EL (cell line): ENCODE data around the gene IL1RL1.

ENCODE experiments used
- DNase-seq: peaks from one replicate; pipeline ENCODE4 v3.0.0-alpha.2; 2016

Gene IL1RL1

GRCh38 chr2:102310964-102311640, at the start of gene IL1RL1:
TSS of gene IL1RL1 (plus strand) at chr2:102311563. CDS start at chr2:102338265, 26,702 bp downstream.
- DNase-seq: no peak

- no peak for DNase-seq
Observed at GRCh38 chr2:102262216-102263129, 48.9 kb upstream of the IL1RL1 start.

GRCh38 chr2:102264952-102265351, 46.4 kb upstream of the IL1RL1 start:
- no peak for DNase-seq

GRCh38 chr2:102266204-102266603, 45.2 kb upstream of the IL1RL1 start:
- no peak for DNase-seq

- no peak for DNase-seq
Observed at GRCh38 chr2:102267774-102268173, 43.6 kb upstream of the IL1RL1 start.

- peak; percentile 25 for DNase-seq
Observed at GRCh38 chr2:102268510-102269199, 42.7 kb upstream of the IL1RL1 start.

GRCh38 chr2:102269200-102269524, 42.2 kb upstream of the IL1RL1 start:
- DNase-seq: no peak

- DNase-seq: no peak
Observed at GRCh38 chr2:102271844-102272243, 39.5 kb upstream of the IL1RL1 start.

- no peak for DNase-seq
Observed at GRCh38 chr2:102273619-102274211, 37.6 kb upstream of the IL1RL1 start.

GRCh38 chr2:102276549-102277201, 34.7 kb upstream of the IL1RL1 start:
- DNase-seq: no peak

- no peak for DNase-seq
Observed at GRCh38 chr2:102277202-102277700, 34.1 kb upstream of the IL1RL1 start.

GRCh38 chr2:102278720-102279390, 32.5 kb upstream of the IL1RL1 start:
- peak; percentile 8 for DNase-seq

- no peak for DNase-seq
Observed at GRCh38 chr2:102279391-102279735, 32.0 kb upstream of the IL1RL1 start.

GRCh38 chr2:102282678-102283091, 28.7 kb upstream of the IL1RL1 start:
- DNase-seq: no peak

GRCh38 chr2:102283996-102284395, 27.4 kb upstream of the IL1RL1 start:
- DNase-seq: no peak

- no peak for DNase-seq
Observed at GRCh38 chr2:102284611-102285010, 26.8 kb upstream of the IL1RL1 start.

GRCh38 chr2:102285368-102285767, 26.0 kb upstream of the IL1RL1 start:
- no peak for DNase-seq

- no peak for DNase-seq
Observed at GRCh38 chr2:102286041-102286440, 25.3 kb upstream of the IL1RL1 start.

GRCh38 chr2:102289129-102289528, 22.2 kb upstream of the IL1RL1 start:
- no peak for DNase-seq

GRCh38 chr2:102290594-102290993, 20.8 kb upstream of the IL1RL1 start:
- DNase-seq: no peak

GRCh38 chr2:102291319-102292075, 19.9 kb upstream of the IL1RL1 start:
- no peak for DNase-seq
